Measurements from ENCODE around the gene RPL6.

DNA sequence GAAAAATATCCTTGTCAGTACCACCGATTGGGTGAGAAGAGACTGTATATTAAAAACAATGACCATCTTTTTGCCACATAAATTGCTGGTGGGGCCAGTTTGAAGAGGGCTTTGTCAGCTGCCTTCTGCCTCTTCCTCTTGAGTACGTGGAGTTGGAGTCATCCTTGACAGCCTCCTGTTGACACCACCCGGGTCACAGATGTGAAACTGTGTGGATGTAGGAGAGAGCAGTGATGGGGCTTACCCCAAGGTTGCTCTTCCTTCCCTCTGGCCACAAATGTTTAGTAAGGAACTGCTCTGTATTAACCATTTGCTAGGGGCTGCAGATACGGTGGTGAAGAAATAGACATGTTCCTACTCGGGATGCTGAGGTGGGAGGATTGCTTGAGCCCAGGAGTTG lies 21.5 kb upstream of the RPL6 start:
- TF ChIP-seq, protein P1, sequence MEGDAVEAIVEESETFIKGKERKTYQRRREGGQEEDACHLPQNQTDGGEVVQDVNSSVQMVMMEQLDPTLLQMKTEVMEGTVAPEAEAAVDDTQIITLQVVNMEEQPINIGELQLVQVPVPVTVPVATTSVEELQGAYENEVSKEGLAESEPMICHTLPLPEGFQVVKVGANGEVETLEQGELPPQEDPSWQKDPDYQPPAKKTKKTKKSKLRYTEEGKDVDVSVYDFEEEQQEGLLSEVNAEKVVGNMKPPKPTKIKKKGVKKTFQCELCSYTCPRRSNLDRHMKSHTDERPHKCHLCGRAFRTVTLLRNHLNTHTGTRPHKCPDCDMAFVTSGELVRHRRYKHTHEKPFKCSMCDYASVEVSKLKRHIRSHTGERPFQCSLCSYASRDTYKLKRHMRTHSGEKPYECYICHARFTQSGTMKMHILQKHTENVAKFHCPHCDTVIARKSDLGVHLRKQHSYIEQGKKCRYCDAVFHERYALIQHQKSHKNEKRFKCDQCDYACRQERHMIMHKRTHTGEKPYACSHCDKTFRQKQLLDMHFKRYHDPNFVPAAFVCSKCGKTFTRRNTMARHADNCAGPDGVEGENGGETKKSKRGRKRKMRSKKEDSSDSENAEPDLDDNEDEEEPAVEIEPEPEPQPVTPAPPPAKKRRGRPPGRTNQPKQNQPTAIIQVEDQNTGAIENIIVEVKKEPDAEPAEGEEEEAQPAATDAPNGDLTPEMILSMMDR (IDR thresholded peaks at IDR 0.05) = no peak
- TF ChIP-seq POLR2AphosphoS5 (IDR thresholded peaks at IDR 0.05) = no peak
